ENCODE results near the gene TXN2.

DNA sequence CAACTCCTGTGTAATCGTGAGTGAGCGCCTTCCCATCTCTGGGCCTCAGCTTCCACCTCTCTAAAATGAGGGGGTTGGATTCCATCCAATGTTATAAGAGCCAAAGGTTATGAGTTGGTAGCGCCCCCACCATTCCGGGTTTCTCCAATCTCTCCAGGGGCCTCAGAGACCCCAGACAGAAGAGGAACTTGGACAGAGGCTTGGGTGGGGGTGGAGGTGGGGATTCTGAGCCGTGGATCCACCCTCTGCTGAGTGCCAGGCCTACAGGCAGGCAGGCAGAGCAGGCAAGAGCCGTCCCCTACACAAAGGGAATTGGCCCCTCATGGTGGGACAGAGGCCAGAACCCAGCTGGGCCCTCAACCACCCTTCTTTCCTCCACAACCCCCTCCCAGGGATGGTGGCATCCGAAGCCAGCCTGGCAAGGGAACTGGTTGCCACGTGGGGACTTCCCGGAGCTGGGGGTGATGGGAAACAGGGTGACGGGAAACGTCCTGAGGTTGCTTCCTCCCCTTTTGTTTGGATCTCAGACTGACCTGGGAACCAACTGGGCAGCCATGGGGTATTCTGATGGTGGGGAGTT, 31.8 kb downstream of the TXN2 start:
- no peak for TF ChIP-seq POLR2A (IDR thresholded peaks at IDR 0.05; ENCODE audit: low read depth, low read length)
- no peak for TF ChIP-seq TAF1 (IDR thresholded peaks at IDR 0.05; ENCODE audit: low read depth, low read length)
- TF ChIP-seq POLR2AphosphoS5 (IDR thresholded peaks at IDR 0.05; ENCODE audit: low read depth, low read length) = no peak
- TF ChIP-seq SPI1 (IDR thresholded peaks at IDR 0.05; ENCODE audit: low read depth, low read length) = no peak
- TF ChIP-seq PAX5 (IDR thresholded peaks at IDR 0.05; ENCODE audit: insufficient read depth, low read length, severe bottlenecking) = no peak
